ENCODE results near the gene CRMP1.

DNA sequence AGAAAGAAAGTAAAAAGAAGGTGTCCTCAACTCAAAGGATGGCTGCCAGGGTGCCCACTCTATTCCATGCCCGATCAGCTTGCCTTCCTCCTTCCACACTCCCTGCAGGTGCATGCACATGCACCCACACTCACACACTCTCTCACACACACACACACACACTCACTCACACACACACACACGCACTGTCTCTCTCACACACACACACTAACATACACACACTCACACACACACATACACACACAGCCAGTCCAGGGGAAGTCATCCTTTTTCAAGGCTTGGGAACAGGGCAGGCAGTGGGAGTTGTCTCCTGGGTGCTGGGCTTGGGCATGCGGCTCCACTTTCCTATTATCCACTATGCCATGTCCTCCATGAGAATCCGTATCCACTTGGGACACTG, 50.4 kb downstream of the CRMP1 start:
- TF ChIP-seq, protein P1, sequence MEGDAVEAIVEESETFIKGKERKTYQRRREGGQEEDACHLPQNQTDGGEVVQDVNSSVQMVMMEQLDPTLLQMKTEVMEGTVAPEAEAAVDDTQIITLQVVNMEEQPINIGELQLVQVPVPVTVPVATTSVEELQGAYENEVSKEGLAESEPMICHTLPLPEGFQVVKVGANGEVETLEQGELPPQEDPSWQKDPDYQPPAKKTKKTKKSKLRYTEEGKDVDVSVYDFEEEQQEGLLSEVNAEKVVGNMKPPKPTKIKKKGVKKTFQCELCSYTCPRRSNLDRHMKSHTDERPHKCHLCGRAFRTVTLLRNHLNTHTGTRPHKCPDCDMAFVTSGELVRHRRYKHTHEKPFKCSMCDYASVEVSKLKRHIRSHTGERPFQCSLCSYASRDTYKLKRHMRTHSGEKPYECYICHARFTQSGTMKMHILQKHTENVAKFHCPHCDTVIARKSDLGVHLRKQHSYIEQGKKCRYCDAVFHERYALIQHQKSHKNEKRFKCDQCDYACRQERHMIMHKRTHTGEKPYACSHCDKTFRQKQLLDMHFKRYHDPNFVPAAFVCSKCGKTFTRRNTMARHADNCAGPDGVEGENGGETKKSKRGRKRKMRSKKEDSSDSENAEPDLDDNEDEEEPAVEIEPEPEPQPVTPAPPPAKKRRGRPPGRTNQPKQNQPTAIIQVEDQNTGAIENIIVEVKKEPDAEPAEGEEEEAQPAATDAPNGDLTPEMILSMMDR (IDR thresholded peaks at IDR 0.05), result no peak
- TF ChIP-seq POLR2AphosphoS5 (IDR thresholded peaks at IDR 0.05) (no peak), POLR2A (IDR thresholded peaks at IDR 0.05) (no peak), EP300 (IDR thresholded peaks at IDR 0.05) (no peak)

All from gastroesophageal sphincter (tissue), 3 donors.